ENCODE measurements around the gene SASH1.

Gene SASH1

GRCh38 chr6:148599967-148600426 is 257.4 kb downstream of the SASH1 start:
- no peak for TF ChIP-seq EZH2 (IDR thresholded peaks at IDR 0.05; ENCODE audit: borderline replicate concordance, low read depth, low read length, severe bottlenecking)
- TF ChIP-seq CTCF (IDR thresholded peaks at IDR 0.05; ENCODE audit: borderline replicate concordance, extremely low read depth, low read length, poor library complexity, severe bottlenecking) = no peak
- Histone ChIP-seq H2AFZ (ENCODE audit: low read depth, low read length) (no peak overlapping the region), H3K36me3 (ENCODE audit: insufficient read depth, low read length) (no peaks in the 10 kb centered on the region), H3K9me3 (ENCODE audit: insufficient read depth, low read length, severe bottlenecking) (peaks cover 13% of the 10 kb centered on the region), H3K9ac (ENCODE audit: low read depth, low read length) (no peak overlapping the region), H3K27ac (ENCODE audit: low read length) (no peak overlapping the region), H3K79me2 (ENCODE audit: insufficient read depth, low read length) (no peaks in the 10 kb centered on the region), H4K20me1 (ENCODE audit: insufficient read depth, low read length) (no peaks in the 10 kb centered on the region), H3K4me2 (ENCODE audit: insufficient read depth, low read length) (no peak overlapping the region), H3K27me3 (ENCODE audit: insufficient read depth, low read length, poor library complexity) (no peaks in the 10 kb centered on the region), H3K4me1 (ENCODE audit: insufficient read depth, low read length) (peaks cover 27% of the 10 kb centered on the region), H3K4me3 (ENCODE audit: low read depth in 1 of 2, low read length in 2 of 2) (no peak overlapping the region)
- ATAC-seq (ENCODE audit: insufficient read depth, low read depth) = no peak
- no peak for DNase-seq
